Activated CD4-positive, alpha-beta T cell treated with anti-CD3 and anti-CD28 coated beads, Interleukin-2, amount 10 ng/mL, durations not matched to agents 24 days and 14 days (primary cell): ENCODE measurements around the gene PROX1. TPM values are rescaled to one million over a fixed set of nuclear protein-coding genes. Genes with fewer than 3 reads are reported as not detected.
A peak's percentile ranks its signal among the peaks of the same experiment; 100 is the strongest.

Experiments used
- DNase-seq: peaks from one replicate; pipeline ENCODE4 v3.0.0; 2022
- H3K27ac Mint-ChIP-seq: one replicate; pipeline ENCODE4 v1.8.0; 2022; ENCODE audit warnings: mild to moderate bottlenecking, mixed read lengths
- H3K27me3 Mint-ChIP-seq: one replicate; pipeline ENCODE4 v1.8.0; 2022; ENCODE audit warnings: mixed read lengths
- H3K36me3 Mint-ChIP-seq: one replicate; pipeline ENCODE4 v1.8.0; 2022; ENCODE audit warnings: low read depth, mild to moderate bottlenecking, mixed read lengths
- H3K4me1 Mint-ChIP-seq: one replicate; pipeline ENCODE4 v1.8.0; 2021; ENCODE audit warnings: mixed read lengths
- H3K4me3 Mint-ChIP-seq: one replicate; pipeline ENCODE4 v1.8.0; 2022; ENCODE audit warnings: mild to moderate bottlenecking, moderate library complexity, mixed read lengths
- H3K9me3 Mint-ChIP-seq: one replicate; pipeline ENCODE4 v1.8.0; 2021; ENCODE audit warnings: mixed read lengths
- intact Hi-C: fragments of 100-400 bp; cut with micrococcal nuclease; formaldehyde crosslinking; loops from one replicate; pipeline ENCODE4 v1.15.1; 2023
- total RNA-seq: library from RNA; stranded (reverse); gene quantifications from 2 replicates; pipeline ENCODE4 v1.2.3, GENCODE V29; 2022

PROX1 gene
- total RNA-seq: not detected in 2 replicates

GRCh38 chr1:213987927-213988506 is at the start of gene PROX1:
Gene PROX1, plus strand, starts transcription at chr1:213987973. Its CDS starts 8,563 bp downstream, at chr1:213996536.
- Mint-ChIP-seq H3K4me1 (peaks cover 29% of the 10 kb centered on the region), H3K36me3 (peaks cover 8% of the 10 kb centered on the region), H3K9me3 (peaks cover 15% of the 10 kb centered on the region), H3K4me3 (peak within 1 kb of the TSS; percentile 92), H3K27ac (peak within 1 kb of the TSS; percentile 78), H3K27me3 (peaks cover 92% of the 10 kb centered on the region)
- DNase-seq: peak; percentile 85
- intact Hi-C loops: loop anchor here (5.0 kb wide), 1 partner anchor 199 kb away; no protein-coding TSS in a partner anchor

- H3K4me3 Mint-ChIP-seq: no peak overlapping the region
- H3K4me1 Mint-ChIP-seq: no peaks in the 10 kb centered on the region
- H3K27ac Mint-ChIP-seq: no peak overlapping the region
- no peaks in the 10 kb centered on the region for H3K9me3 Mint-ChIP-seq
- H3K36me3 Mint-ChIP-seq: no peaks in the 10 kb centered on the region
- H3K27me3 Mint-ChIP-seq: no peaks in the 10 kb centered on the region
- intact Hi-C loops: no loop called here
- DNase-seq: no peak
Observed at GRCh38 chr1:213938776-213939175, 49.0 kb upstream of the PROX1 start.

GRCh38 chr1:213939888-213940287 is 47.9 kb upstream of the PROX1 start:
- intact Hi-C loops: no loop called here
- Mint-ChIP-seq H3K4me1 (no peaks in the 10 kb centered on the region), H3K4me3 (no peak overlapping the region), H3K27ac (no peak overlapping the region), H3K36me3 (no peaks in the 10 kb centered on the region), H3K9me3 (no peaks in the 10 kb centered on the region), H3K27me3 (no peaks in the 10 kb centered on the region)
- no peak for DNase-seq

- H3K4me1 Mint-ChIP-seq: no peaks in the 10 kb centered on the region
- H3K9me3 Mint-ChIP-seq: no peaks in the 10 kb centered on the region
- no peaks in the 10 kb centered on the region for H3K27me3 Mint-ChIP-seq
- no peak for DNase-seq
- intact Hi-C loops: no loop called here
- no peak overlapping the region for H3K4me3 Mint-ChIP-seq
- no peaks in the 10 kb centered on the region for H3K36me3 Mint-ChIP-seq
- H3K27ac Mint-ChIP-seq: no peak overlapping the region
Observed at GRCh38 chr1:213940947-213941346, 46.8 kb upstream of the PROX1 start.

GRCh38 chr1:213942061-213942460 is 45.7 kb upstream of the PROX1 start:
- no peak overlapping the region for H3K27ac Mint-ChIP-seq
- H3K27me3 Mint-ChIP-seq: no peaks in the 10 kb centered on the region
- H3K9me3 Mint-ChIP-seq: no peaks in the 10 kb centered on the region
- H3K4me3 Mint-ChIP-seq: no peak overlapping the region
- intact Hi-C loops: no loop called here
- no peaks in the 10 kb centered on the region for H3K36me3 Mint-ChIP-seq
- no peak for DNase-seq
- no peaks in the 10 kb centered on the region for H3K4me1 Mint-ChIP-seq

- Mint-ChIP-seq H3K4me3 (no peak overlapping the region), H3K4me1 (no peaks in the 10 kb centered on the region), H3K27ac (no peak overlapping the region), H3K36me3 (no peaks in the 10 kb centered on the region), H3K9me3 (no peaks in the 10 kb centered on the region), H3K27me3 (peaks cover 3% of the 10 kb centered on the region)
- intact Hi-C loops: no loop called here
- no peak for DNase-seq
Observed at GRCh38 chr1:213947200-213947801, 40.5 kb upstream of the PROX1 start.

GRCh38 chr1:213951876-213952275 is 35.9 kb upstream of the PROX1 start:
- Mint-ChIP-seq H3K9me3 (no peaks in the 10 kb centered on the region), H3K27me3 (peaks cover 3% of the 10 kb centered on the region), H3K36me3 (no peaks in the 10 kb centered on the region), H3K27ac (no peak overlapping the region), H3K4me3 (no peak overlapping the region), H3K4me1 (no peaks in the 10 kb centered on the region)
- DNase-seq: no peak
- intact Hi-C loops: no loop called here

- peaks cover 3% of the 10 kb centered on the region for H3K27me3 Mint-ChIP-seq
- intact Hi-C loops: no loop called here
- no peak overlapping the region for H3K27ac Mint-ChIP-seq
- no peaks in the 10 kb centered on the region for H3K9me3 Mint-ChIP-seq
- no peaks in the 10 kb centered on the region for H3K36me3 Mint-ChIP-seq
- H3K4me1 Mint-ChIP-seq: no peaks in the 10 kb centered on the region
- H3K4me3 Mint-ChIP-seq: no peak overlapping the region
- no peak for DNase-seq
Observed at GRCh38 chr1:213953806-213954205, 34.0 kb upstream of the PROX1 start.

GRCh38 chr1:213956295-213956770 is 31.4 kb upstream of the PROX1 start:
- H3K4me1 Mint-ChIP-seq: no peaks in the 10 kb centered on the region
- intact Hi-C loops: no loop called here
- H3K36me3 Mint-ChIP-seq: no peaks in the 10 kb centered on the region
- H3K4me3 Mint-ChIP-seq: no peak overlapping the region
- no peak for DNase-seq
- peaks cover 2% of the 10 kb centered on the region for H3K27me3 Mint-ChIP-seq
- H3K9me3 Mint-ChIP-seq: no peaks in the 10 kb centered on the region
- H3K27ac Mint-ChIP-seq: no peak overlapping the region

- intact Hi-C loops: no loop called here
- H3K9me3 Mint-ChIP-seq: no peaks in the 10 kb centered on the region
- H3K27ac Mint-ChIP-seq: no peak overlapping the region
- H3K4me1 Mint-ChIP-seq: no peaks in the 10 kb centered on the region
- DNase-seq: no peak
- no peak overlapping the region for H3K4me3 Mint-ChIP-seq
- H3K27me3 Mint-ChIP-seq: peaks cover 2% of the 10 kb centered on the region
- H3K36me3 Mint-ChIP-seq: no peaks in the 10 kb centered on the region
Observed at GRCh38 chr1:213958346-213958745, 29.4 kb upstream of the PROX1 start.

GRCh38 chr1:213960963-213961362 is 26.8 kb upstream of the PROX1 start:
- Mint-ChIP-seq H3K27me3 (peaks cover 3% of the 10 kb centered on the region), H3K36me3 (no peaks in the 10 kb centered on the region), H3K4me1 (no peaks in the 10 kb centered on the region), H3K4me3 (no peak overlapping the region), H3K9me3 (no peaks in the 10 kb centered on the region), H3K27ac (no peak overlapping the region)
- intact Hi-C loops: no loop called here
- no peak for DNase-seq

- no peak for DNase-seq
- no peaks in the 10 kb centered on the region for H3K36me3 Mint-ChIP-seq
- H3K27ac Mint-ChIP-seq: no peak overlapping the region
- no peaks in the 10 kb centered on the region for H3K4me1 Mint-ChIP-seq
- intact Hi-C loops: no loop called here
- H3K9me3 Mint-ChIP-seq: no peaks in the 10 kb centered on the region
- peaks cover 3% of the 10 kb centered on the region for H3K27me3 Mint-ChIP-seq
- H3K4me3 Mint-ChIP-seq: no peak overlapping the region
Observed at GRCh38 chr1:213962508-213962907, 25.3 kb upstream of the PROX1 start.

GRCh38 chr1:213966122-213966521 is 21.7 kb upstream of the PROX1 start:
- Mint-ChIP-seq H3K36me3 (no peaks in the 10 kb centered on the region), H3K4me1 (no peaks in the 10 kb centered on the region), H3K27ac (no peak overlapping the region), H3K27me3 (peaks cover 7% of the 10 kb centered on the region), H3K9me3 (no peaks in the 10 kb centered on the region), H3K4me3 (no peak overlapping the region)
- DNase-seq: no peak
- intact Hi-C loops: no loop called here

- no peak for DNase-seq
- Mint-ChIP-seq H3K4me1 (no peaks in the 10 kb centered on the region), H3K27ac (no peak overlapping the region), H3K4me3 (no peak overlapping the region), H3K36me3 (no peaks in the 10 kb centered on the region), H3K27me3 (peaks cover 8% of the 10 kb centered on the region), H3K9me3 (no peaks in the 10 kb centered on the region)
- intact Hi-C loops: no loop called here
Observed at GRCh38 chr1:213968146-213968825, 19.5 kb upstream of the PROX1 start.
